Effector memory CD8-positive, alpha-beta T cell (primary cell): ENCODE measurements around the gene RBMS3.

Experiments used
- ATAC-seq: fragments of 150-1000 bp; cut with Tn5 transposase; replicated peaks from 2 replicates; pipeline ENCODE4 v1.10.0; 2021; ENCODE audit warnings: mild to moderate bottlenecking, moderate library complexity
- DNase-seq, 3 experiments: peaks; one replicate each; pipeline ENCODE4 v3.0.0; 2021
- H3K27ac Mint-ChIP-seq, 2 donors: one replicate each; pipeline ENCODE4 v1.8.0; 2022; ENCODE audit warnings: mild to moderate bottlenecking in 2 of 2, mixed read lengths in 2 of 2, moderate library complexity in 2 of 2
- H3K27me3 Mint-ChIP-seq, 2 donors: one replicate each; pipeline ENCODE4 v1.8.0; 2022; ENCODE audit warnings: mixed read lengths in 2 of 2
- H3K36me3 Mint-ChIP-seq: one replicate; pipeline ENCODE4 v1.8.0; 2022; ENCODE audit warnings: mild to moderate bottlenecking, moderate library complexity, mixed read lengths; ENCODE audit not compliant: insufficient read depth
- H3K4me1 Mint-ChIP-seq, 2 donors: one replicate each; pipeline ENCODE4 v1.8.0; 2022; ENCODE audit warnings: low read depth in 2 of 2, mixed read lengths in 2 of 2
- H3K4me3 Mint-ChIP-seq, 2 donors: one replicate each; pipeline ENCODE4 v1.8.0; 2022; ENCODE audit warnings: mild to moderate bottlenecking in 2 of 2, mixed read lengths in 2 of 2, moderate library complexity in 2 of 2
- H3K9me3 Mint-ChIP-seq, 2 donors: one replicate each; pipeline ENCODE4 v1.8.0; 2022; ENCODE audit warnings: mixed read lengths in 2 of 2

Gene RBMS3

DNA sequence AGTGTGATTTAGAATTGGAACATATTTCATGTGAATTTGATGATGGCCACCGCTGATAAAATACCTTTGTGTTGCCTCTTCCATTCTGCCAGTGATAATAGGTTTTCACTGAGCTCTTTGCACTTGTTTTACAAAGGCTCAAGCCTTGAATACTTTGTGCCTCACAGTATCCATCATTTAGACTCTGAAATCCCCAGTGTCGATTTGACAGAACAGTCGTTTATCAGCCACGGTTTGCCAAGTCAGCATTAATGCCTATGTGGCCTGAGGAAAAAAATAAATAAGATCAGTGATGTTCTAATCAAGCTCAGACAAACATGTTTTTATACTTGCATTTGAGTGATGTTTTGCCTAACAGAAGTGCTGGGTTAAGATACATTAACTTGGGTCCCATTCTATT is 399.1 kb downstream of the RBMS3 start:
- Mint-ChIP-seq H3K27me3 (no peaks in the 10 kb centered on the region), H3K27ac (no peak overlapping the region), H3K4me1 (no peaks in the 10 kb centered on the region), H3K4me3 (no peak overlapping the region), H3K9me3 (no peaks in the 10 kb centered on the region), H3K36me3 (no peaks in the 10 kb centered on the region)
- DNase-seq, result no peak
- no peak for ATAC-seq

DNA sequence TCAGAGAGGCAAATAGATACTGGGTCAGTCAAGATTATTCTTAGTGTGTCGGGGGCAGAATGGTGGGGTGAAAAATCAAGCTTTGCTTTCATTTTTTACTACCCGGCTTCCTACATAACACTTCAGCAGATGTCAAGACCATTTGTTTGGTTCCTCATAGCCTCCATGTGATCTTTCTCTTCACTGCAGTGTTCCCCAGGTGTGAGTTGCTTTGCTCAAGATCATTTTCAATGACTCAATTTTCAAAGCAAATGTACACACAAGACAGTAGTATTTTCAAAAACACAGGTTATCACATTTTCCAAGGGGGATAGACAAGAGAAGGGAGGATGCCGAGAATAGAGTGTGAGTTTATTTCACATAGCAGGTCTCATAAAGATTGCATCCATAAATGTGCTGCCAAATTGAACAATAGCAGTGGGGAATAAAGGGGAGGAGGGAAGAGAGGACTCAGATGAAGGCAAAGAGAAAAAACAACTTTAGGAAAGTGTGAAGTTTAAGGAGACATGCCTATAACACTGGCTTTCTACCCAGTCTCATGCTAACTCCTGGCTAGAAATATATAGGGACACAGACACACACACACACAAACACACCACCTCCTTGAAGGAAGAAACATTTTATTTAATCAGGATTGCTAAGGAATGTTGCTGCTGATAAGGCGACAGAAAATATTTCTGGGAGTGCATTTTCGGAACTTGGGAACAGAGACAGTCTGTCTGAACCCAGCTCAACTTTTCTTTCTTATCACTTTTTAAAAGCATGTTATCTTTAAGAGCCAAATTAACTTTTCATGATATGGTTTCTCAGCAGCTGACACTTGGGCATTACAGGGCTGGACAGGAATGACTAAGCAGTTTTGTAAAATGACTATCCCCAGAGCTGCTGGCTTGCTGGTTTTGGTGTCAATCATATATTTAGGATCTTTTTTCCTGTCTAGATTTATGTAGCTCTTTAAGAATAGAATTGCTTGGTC is 402.4 kb downstream of the RBMS3 start:
- DNase-seq (no peak), ATAC-seq (no peak)
- Mint-ChIP-seq H3K27me3 (no peaks in the 10 kb centered on the region), H3K36me3 (no peaks in the 10 kb centered on the region), H3K4me1 (no peaks in the 10 kb centered on the region), H3K4me3 (no peak overlapping the region), H3K27ac (no peak overlapping the region), H3K9me3 (peaks cover 0 to 3% of the 10 kb centered on the region in 2 donors)

DNA sequence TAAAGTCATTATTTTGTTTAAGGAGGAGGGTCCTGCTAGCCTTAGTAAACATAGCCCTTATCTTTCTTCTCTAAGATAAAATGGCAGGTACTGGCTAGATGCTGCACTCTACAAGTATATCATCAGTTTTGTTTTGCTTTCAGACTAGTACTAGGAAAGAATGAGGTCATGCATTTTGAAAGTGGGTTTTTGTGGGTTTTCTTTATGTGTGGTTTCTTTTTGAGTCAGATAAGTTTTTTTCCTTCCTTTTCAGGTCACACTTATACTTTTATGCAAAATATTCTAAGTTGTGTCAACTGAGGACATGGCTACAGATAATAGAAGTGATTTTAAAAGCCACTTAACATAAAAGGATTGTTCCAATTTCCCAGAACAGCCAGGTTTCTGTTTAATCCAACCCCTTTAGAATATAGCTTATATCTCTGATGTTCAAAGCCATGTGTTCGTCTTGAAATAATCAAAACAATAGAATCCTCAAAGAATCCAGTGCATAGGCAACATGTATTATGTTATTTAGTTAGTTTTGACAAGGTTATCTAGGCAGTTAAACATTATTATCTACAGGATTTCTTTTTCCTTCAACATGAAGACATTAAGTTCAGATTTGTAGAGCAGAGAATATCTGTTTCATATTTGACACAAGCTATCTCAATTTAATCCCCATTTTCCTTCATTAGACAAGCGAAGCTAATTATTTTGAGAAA is 406.2 kb downstream of the RBMS3 start:
- Mint-ChIP-seq H3K4me3 (no peak overlapping the region), H3K27me3 (no peaks in the 10 kb centered on the region), H3K36me3 (no peaks in the 10 kb centered on the region), H3K27ac (no peak overlapping the region), H3K4me1 (no peaks in the 10 kb centered on the region), H3K9me3 (peaks cover 0 to 3% of the 10 kb centered on the region in 2 donors)
- ATAC-seq (no peak), DNase-seq (no peak)

DNA sequence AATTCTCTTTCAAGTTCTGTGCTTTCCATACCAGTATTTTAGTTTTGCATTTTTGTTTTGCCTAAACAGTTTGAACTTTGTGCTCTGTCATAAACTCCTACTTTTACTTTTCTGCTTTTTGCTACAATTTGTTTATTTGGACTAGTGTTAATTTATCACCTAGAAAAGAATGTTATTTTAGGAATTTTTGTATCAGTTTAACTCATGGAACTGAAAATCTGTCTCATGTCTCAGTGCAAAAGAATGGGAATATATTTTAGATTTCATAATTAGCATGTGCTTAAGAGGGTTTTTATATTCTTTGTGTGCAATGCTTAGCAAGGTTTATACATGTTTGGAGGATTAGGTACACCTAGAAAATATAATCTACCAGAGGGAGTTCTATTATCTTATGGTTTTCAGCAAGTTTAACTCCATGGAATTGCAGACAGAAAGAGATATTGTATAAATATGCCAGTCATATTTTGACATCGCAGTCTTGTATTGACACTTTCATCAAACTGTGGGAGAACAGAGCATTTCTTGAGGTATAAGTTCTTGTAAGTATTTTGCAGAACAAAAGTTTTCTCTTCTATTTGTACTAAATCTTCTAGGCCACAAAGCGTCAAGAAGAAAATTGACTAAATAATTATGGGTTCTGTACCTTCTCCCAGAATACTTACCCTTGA is 409.9 kb downstream of the RBMS3 start:
- H3K36me3 Mint-ChIP-seq, result no peaks in the 10 kb centered on the region
- H3K9me3 Mint-ChIP-seq, result peaks cover 1 to 4% of the 10 kb centered on the region in 2 donors
- H3K27ac Mint-ChIP-seq, result no peak overlapping the region
- H3K4me1 Mint-ChIP-seq, result no peaks in the 10 kb centered on the region
- ATAC-seq (no peak), DNase-seq (no peak)
- H3K27me3 Mint-ChIP-seq, result no peaks in the 10 kb centered on the region
- H3K4me3 Mint-ChIP-seq, result no peak overlapping the region

DNA sequence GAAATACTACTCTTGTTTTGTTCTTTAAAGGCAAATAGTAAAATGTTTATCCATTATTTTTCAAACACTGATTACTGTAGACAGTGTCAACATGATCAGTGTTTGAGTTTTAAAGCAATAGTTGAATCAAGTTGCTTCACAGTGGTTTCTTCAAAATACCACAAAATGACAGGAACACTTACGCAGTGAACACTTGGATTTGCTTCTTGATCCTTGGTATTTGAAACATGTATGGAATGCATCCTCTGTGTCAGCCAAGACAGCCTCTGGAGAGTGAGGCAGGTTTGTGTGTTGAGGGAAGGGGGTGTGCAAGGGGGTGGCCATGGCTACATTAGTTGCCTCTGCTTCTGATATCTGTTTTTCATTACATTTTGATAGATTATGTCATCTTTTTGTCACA is 413.0 kb downstream of the RBMS3 start:
- DNase-seq (no peak), ATAC-seq (no peak)
- no peak overlapping the region for H3K27ac Mint-ChIP-seq
- no peaks in the 10 kb centered on the region for H3K4me1 Mint-ChIP-seq
- H3K4me3 Mint-ChIP-seq, result no peak overlapping the region
- peaks cover 4 to 8% of the 10 kb centered on the region in 2 donors for H3K9me3 Mint-ChIP-seq
- H3K36me3 Mint-ChIP-seq, result no peaks in the 10 kb centered on the region
- H3K27me3 Mint-ChIP-seq, result no peaks in the 10 kb centered on the region

DNA sequence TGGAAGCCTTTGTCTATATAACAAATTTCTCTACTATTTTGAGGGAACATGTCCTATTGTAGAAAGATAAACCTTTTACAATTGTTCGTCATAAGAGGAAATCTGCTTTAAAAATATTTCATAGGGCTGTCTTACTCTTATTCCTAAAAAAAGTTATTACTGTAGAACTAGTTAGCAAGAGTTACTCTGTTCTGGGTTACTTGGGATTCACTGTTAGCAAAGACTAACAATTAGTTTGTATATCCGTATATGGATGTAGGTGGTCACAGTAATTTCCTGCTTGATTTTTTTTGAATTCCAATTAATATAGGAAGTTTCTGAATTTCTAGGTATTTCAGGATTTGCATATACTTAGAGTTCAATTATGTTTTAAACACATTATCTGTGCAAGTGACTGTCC is 413.5 kb downstream of the RBMS3 start:
- DNase-seq, result no peak
- peaks cover 4 to 8% of the 10 kb centered on the region in 2 donors for H3K9me3 Mint-ChIP-seq
- H3K27ac Mint-ChIP-seq, result no peak overlapping the region
- H3K27me3 Mint-ChIP-seq, result no peaks in the 10 kb centered on the region
- no peak overlapping the region for H3K4me3 Mint-ChIP-seq
- no peaks in the 10 kb centered on the region for H3K4me1 Mint-ChIP-seq
- ATAC-seq, result no peak
- H3K36me3 Mint-ChIP-seq, result no peaks in the 10 kb centered on the region

DNA sequence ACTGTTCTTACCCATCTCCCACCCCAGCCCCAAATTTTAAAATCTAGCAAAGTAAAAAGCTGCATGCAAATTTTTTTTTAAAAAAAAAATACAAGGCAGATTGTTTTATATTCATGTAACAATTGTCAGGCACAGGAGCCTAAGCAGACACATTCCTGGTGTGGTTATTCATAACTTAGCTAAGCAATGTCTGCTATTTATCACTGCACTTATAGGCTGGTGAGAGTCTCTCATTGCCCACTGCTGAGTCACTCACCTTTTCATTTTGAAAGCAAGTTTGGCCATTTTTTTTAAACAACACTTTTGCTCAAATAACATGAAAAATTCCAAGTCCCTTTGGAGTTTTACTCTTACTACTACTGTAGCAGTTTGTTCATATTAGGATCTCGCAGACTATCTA is 413.9 kb downstream of the RBMS3 start:
- no peaks in the 10 kb centered on the region for H3K4me1 Mint-ChIP-seq

DNA sequence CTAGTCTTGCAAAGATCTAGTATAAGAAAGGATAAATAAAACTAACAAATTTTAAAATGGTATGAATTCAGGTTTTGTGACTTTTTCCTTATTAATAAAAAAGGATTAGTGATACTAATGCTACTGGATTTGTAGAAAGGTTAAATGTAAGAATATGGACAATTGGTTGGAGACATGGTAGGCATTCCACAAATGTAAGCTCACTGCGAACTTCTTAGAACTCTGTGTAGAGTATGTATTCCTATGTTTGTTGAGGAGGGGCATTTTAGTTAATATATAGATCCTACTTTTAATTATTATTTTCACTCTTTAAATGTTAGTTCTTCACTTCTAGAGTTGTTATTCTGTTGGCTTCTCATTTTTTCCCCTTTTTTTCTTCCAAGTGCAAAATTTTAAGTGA is 414.3 kb downstream of the RBMS3 start:
- DNase-seq (no peak), ATAC-seq (no peak)
- Mint-ChIP-seq H3K27ac (no peak overlapping the region), H3K4me3 (no peak overlapping the region), H3K36me3 (no peaks in the 10 kb centered on the region), H3K9me3 (peaks cover 7 to 9% of the 10 kb centered on the region in 2 donors), H3K27me3 (no peaks in the 10 kb centered on the region), H3K4me1 (no peaks in the 10 kb centered on the region)

More for the DNA sequence above, 413.9 kb downstream of the RBMS3 start:
- ATAC-seq (no peak), DNase-seq (no peak)
- no peaks in the 10 kb centered on the region for H3K27me3 Mint-ChIP-seq
- no peaks in the 10 kb centered on the region for H3K36me3 Mint-ChIP-seq
- no peak overlapping the region for H3K4me3 Mint-ChIP-seq
- H3K9me3 Mint-ChIP-seq, result peaks cover 4 to 8% of the 10 kb centered on the region in 2 donors
- H3K27ac Mint-ChIP-seq, result no peak overlapping the region

DNA sequence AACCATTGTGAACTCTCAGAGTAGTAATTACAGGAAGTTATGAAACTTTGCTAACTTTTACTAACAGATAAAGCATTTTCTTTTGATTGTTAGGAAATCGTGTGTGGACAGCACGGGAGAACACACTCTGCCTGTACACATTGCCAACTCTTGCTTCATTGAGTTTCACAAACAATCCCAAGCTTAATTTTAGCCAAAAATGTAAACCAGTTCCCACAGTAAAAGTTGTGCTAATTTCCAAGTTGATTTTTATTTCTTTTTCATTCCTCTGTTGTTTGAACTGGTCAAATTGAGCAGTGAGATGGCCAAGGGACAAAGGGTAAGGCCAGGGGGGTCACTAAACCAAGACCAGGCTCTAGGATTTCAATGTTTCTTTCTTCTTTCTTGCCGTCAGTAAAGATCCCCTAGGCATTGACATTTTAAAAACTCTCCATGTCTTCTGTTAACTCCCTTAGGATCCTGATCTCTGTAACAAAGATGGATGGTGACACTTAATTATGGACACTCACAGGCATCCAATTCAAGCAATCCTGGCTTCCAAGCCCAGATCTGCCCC is 414.9 kb downstream of the RBMS3 start:
- DNase-seq (no peak), ATAC-seq (no peak)
- H3K9me3 Mint-ChIP-seq, result peaks cover 12 to 14% of the 10 kb centered on the region in 2 donors
- no peak overlapping the region for H3K27ac Mint-ChIP-seq
- H3K27me3 Mint-ChIP-seq, result no peaks in the 10 kb centered on the region
- H3K36me3 Mint-ChIP-seq, result no peaks in the 10 kb centered on the region
- H3K4me3 Mint-ChIP-seq, result no peak overlapping the region
- H3K4me1 Mint-ChIP-seq, result no peaks in the 10 kb centered on the region

DNA sequence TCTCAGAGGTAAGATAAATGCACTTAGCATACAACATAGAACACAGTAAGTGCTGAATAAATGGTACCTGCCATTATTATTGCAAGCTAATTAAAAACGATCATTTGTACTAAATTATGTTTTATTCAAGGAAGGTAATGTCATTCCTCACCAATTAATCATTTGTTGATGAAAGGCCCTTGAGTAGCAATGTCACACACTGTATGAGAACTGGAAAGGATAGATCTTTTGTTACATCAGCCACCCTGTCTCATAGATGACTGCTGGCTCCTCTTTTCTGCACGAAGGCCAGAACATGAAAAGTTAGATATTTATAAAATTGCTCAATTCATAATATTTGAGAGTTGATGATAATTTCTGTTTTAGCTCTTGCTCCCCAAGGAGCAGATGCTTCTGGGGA is 415.4 kb downstream of the RBMS3 start:
- no peaks in the 10 kb centered on the region for H3K36me3 Mint-ChIP-seq
- no peaks in the 10 kb centered on the region for H3K27me3 Mint-ChIP-seq
- no peak overlapping the region for H3K4me3 Mint-ChIP-seq
- ATAC-seq, result no peak
- H3K9me3 Mint-ChIP-seq, result peaks cover 12 to 16% of the 10 kb centered on the region in 2 donors
- no peaks in the 10 kb centered on the region for H3K4me1 Mint-ChIP-seq
- no peak overlapping the region for H3K27ac Mint-ChIP-seq
- no peak for DNase-seq

DNA sequence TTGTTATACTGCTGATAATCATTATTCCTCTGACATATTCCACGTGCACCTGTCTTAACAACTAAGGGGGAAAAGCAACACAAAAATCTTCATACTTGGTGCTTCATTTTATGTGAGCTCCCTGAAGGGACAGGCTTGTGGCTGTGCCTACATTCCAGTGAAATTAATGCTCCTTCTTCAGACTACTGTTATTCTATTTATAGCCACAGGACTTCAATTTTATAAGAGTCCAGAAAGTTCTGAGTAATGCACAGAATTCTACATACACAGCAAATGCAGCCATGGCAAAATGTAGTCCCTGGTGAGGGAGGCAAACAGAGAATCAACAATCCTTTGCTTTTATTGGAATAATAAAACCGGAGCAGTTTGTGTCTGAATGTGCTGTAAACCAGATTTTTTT is 417.1 kb downstream of the RBMS3 start:
- Mint-ChIP-seq H3K9me3 (peaks cover 12 to 16% of the 10 kb centered on the region in 2 donors), H3K27me3 (no peaks in the 10 kb centered on the region), H3K27ac (no peak overlapping the region), H3K4me1 (no peaks in the 10 kb centered on the region), H3K36me3 (no peaks in the 10 kb centered on the region), H3K4me3 (no peak overlapping the region)
- DNase-seq (no peak), ATAC-seq (no peak)

DNA sequence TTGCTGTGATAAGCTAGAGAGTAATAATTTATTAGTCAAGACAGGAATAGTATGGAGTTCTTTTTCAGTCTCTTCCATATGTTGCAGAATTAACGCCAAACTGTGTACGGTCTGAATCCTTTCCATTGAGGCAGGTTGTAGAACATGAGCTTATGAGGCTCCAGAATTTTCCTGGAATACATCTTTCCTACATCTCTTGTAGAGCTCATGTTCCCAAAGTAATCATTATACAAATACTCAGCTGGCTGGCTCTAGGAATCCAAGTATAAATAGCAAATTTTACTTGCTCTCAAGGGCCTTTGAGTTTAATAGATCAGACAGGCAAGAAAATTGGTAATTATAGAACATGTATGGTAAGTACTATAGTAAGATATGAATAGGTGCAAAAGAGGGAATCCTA is 419.4 kb downstream of the RBMS3 start:
- DNase-seq (no peak), ATAC-seq (no peak)
- Mint-ChIP-seq H3K9me3 (peaks cover 12 to 16% of the 10 kb centered on the region in 2 donors), H3K4me3 (no peak overlapping the region), H3K4me1 (no peaks in the 10 kb centered on the region), H3K27me3 (no peaks in the 10 kb centered on the region), H3K36me3 (no peaks in the 10 kb centered on the region), H3K27ac (no peak overlapping the region)

DNA sequence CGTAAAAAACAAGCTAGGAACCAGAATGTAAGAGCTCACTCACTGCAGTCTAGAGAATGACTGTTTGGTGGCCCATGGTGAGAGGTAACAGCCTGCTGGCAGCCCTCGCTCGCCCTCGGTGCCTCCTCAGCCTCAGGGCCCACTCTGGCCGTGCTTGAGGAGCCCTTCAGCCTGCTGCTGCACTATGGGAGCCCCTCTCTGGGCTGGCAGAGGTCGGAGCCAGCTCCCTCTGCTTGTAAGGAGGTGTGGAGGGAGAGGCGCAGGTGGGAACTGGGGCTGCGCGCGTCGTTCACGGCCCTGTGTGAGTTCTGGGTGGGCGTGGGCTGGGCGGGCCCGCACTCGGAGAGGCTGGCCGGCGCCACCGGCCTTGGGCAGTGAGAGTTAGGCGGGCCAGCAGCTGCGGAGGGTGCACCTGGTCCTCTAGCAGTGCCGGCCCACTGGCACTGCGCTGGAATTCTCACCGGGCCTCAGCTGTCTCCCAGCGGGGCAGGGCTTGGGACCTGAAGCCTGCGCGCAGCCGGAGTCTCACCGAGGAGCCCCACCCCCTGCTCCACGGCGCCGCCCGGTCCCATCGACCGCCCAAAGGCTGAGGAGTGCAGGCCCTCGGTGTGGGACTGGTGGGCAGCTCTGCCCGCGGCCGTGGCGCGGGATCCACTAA is 420.6 kb downstream of the RBMS3 start:
- no peak overlapping the region for H3K4me3 Mint-ChIP-seq

More for the DNA sequence above, 420.6 kb downstream of the RBMS3 start:
- Mint-ChIP-seq H3K4me1 (no peaks in the 10 kb centered on the region), H3K27me3 (no peaks in the 10 kb centered on the region), H3K9me3 (peaks cover 8 to 9% of the 10 kb centered on the region in 2 donors), H3K36me3 (no peaks in the 10 kb centered on the region), H3K27ac (no peak overlapping the region)
- DNase-seq (no peak), ATAC-seq (no peak)
